Measurements from ENCODE around the gene PRSS1.

- no peak for TF ChIP-seq CTCF (IDR thresholded peaks at IDR 0.05; ENCODE audit: low read length)
- TF ChIP-seq EZH2 (optimal IDR thresholded peaks at IDR 0.05; ENCODE audit: low read depth, low read length) = no peak
- no peak for TF ChIP-seq EZH2phosphoT487 (IDR thresholded peaks at IDR 0.05; ENCODE audit: low read length)
Measured at GRCh38 chr7:142773230-142773629, 24.0 kb downstream of the PRSS1 start.
